ENCODE data around the gene ST3GAL3.
A peak's percentile ranks its signal among the peaks of the same experiment; 100 is the strongest.
"Not testable (repeated sequence)": the region's sequence is repeated elsewhere in the genome, so short reads cannot be mapped to it uniquely, and the experiment has no call there.

The ST3GAL3 gene

GRCh38 chr1:43757343-43758053 lies 50.2 kb downstream of the ST3GAL3 start:
- DNase-seq, result no peak

- no peak for DNase-seq
Measured at GRCh38 chr1:43760745-43761317, 53.5 kb downstream of the ST3GAL3 start.

- DNase-seq, result peak in 12 of 14 donors; percentile 12 to 75 (median 52)
Measured at GRCh38 chr1:43763497-43763973, 56.2 kb downstream of the ST3GAL3 start.

GRCh38 chr1:43764581-43764980 lies 57.2 kb downstream of the ST3GAL3 start:
- DNase-seq, result peak in 1 of 14 donors; percentile 15

- DNase-seq, result peak in 1 of 14 donors; percentile 2
Measured at GRCh38 chr1:43766086-43766784, 58.9 kb downstream of the ST3GAL3 start.

- no peak for DNase-seq
Measured at GRCh38 chr1:43766818-43767525, 59.6 kb downstream of the ST3GAL3 start.

- no peak for DNase-seq
Measured at GRCh38 chr1:43768168-43768567, 60.8 kb downstream of the ST3GAL3 start.

GRCh38 chr1:43769350-43769908 lies 62.1 kb downstream of the ST3GAL3 start:
- DNase-seq, result no peak

- no peak for DNase-seq
Measured at GRCh38 chr1:43770111-43770510, 62.8 kb downstream of the ST3GAL3 start.

- DNase-seq, result no peak
Measured at GRCh38 chr1:43772978-43773377, 65.6 kb downstream of the ST3GAL3 start.

- DNase-seq, result no peak
Measured at GRCh38 chr1:43773821-43774220, 66.5 kb downstream of the ST3GAL3 start.

- no peak for DNase-seq
Measured at GRCh38 chr1:43774359-43774758, 67.0 kb downstream of the ST3GAL3 start.

- DNase-seq, result no peak
Measured at GRCh38 chr1:43776043-43776761, 68.9 kb downstream of the ST3GAL3 start.

- not testable (repeated sequence) for DNase-seq
Measured at GRCh38 chr1:43777916-43778315, 70.6 kb downstream of the ST3GAL3 start.

- no peak for DNase-seq
Measured at GRCh38 chr1:43779266-43779665, 71.9 kb downstream of the ST3GAL3 start.

- no peak for DNase-seq
Measured at GRCh38 chr1:43779805-43780403, 72.6 kb downstream of the ST3GAL3 start.

- DNase-seq, result no peak
Measured at GRCh38 chr1:43781574-43781973, 74.2 kb downstream of the ST3GAL3 start.

GRCh38 chr1:43783096-43783670 lies 75.8 kb downstream of the ST3GAL3 start:
- DNase-seq, result no peak

GRCh38 chr1:43783671-43784205 lies 76.4 kb downstream of the ST3GAL3 start:
- DNase-seq, result no peak

GRCh38 chr1:43786201-43786958 lies 79.0 kb downstream of the ST3GAL3 start:
- DNase-seq, result no peak

Data from C1 segment of cervical spinal cord (tissue), 14 donors.